Endothelial cell of umbilical vein (primary cell): ENCODE data around the gene SPAG6. TPM values are rescaled to one million over a fixed set of nuclear protein-coding genes. Genes with fewer than 3 reads are reported as not detected.
A peak's percentile ranks its signal among the peaks of the same experiment; 100 is the strongest.

Experiments used
- BruUV-seq: library from RNA; stranded (reverse); fragments of 400-500 nt; replicated peaks from 2 replicates; lab custom pipeline; 2021; lab: Mats Ljungman, UMichigan
- CTCF ChIA-PET: fragments of 300-600, 350-600 bp; sonication (Branson Sonifier 250); formaldehyde crosslinking; loops from one replicate; lab custom pipeline; 2021; ENCODE audit warnings: antibody characterized with exemption, inconsistent platforms; lab: Charles Lee
- POLR2A ChIA-PET: fragments of 300-600, 350-600 bp; sonication (Branson Sonifier 250); formaldehyde crosslinking; loops from one replicate; lab custom pipeline; 2021; ENCODE audit warnings: antibody characterized with exemption, inconsistent platforms; lab: Charles Lee
- DNase-seq: peaks from one replicate; pipeline ENCODE4 v3.0.0-alpha.2; 2011; ENCODE audit warnings: low read depth, low spot score
- FAIRE-seq: peaks from 2 replicates; lab custom pipeline; 2011; peaks lifted over from hg19 to GRCh38; lab: Jason Lieb, UNC
- H2AFZ ChIP-seq: 2 replicates; pipeline ENCODE4 v1.6.0; 2012; ENCODE audit warnings: low read depth, low read length, control low read depth, inconsistent platforms
- H3K27ac ChIP-seq: 2 replicates; pipeline ENCODE4 v1.5.1; 2011; ENCODE audit warnings: low read depth, mild to moderate bottlenecking, control low read depth, low read length, moderate library complexity; ENCODE audit not compliant: insufficient read depth
- H3K27me3 ChIP-seq, 2 experiments: 2 replicates each; pipeline versions ENCODE4 v1.6.0 to v1.6.1; 2011; ENCODE audit warnings: low read length in 2 of 2, mixed read lengths in 1 of 2; ENCODE audit not compliant: control insufficient read depth in 2 of 2, insufficient read depth in 2 of 2
- H3K36me3 ChIP-seq, 2 experiments: 2 replicates in 1 of 2; 3 replicates in 1 of 2; pipeline ENCODE4 v1.5.1; 2011; ENCODE audit warnings: low read length in 2 of 2, mild to moderate bottlenecking in 1 of 2, moderate library complexity in 1 of 2; ENCODE audit not compliant: control insufficient read depth in 2 of 2, insufficient read depth in 2 of 2; ENCODE audit errors: extremely low read depth in 1 of 2
- H3K4me1 ChIP-seq: 3 replicates; pipeline ENCODE4 v1.5.1; 2011; ENCODE audit warnings: mild to moderate bottlenecking, low read length; ENCODE audit not compliant: control insufficient read depth, insufficient read depth; ENCODE audit errors: extremely low read depth
- H3K4me2 ChIP-seq: 2 replicates; pipeline ENCODE4 v1.6.1; 2011; ENCODE audit warnings: low read length, control low read depth, mixed read lengths; ENCODE audit not compliant: insufficient read depth
- H3K4me3 ChIP-seq, 3 experiments: fragments of 200-600 bp in 1 of 3; sonication (generic), shearing (Covaris generic) in 1 of 3; replicated peaks in 1 of 3; 2 replicates each; pipeline ENCODE4 v1.5.1; 2011 to 2016; ENCODE audit warnings: control low read depth in 3 of 3, low read length in 3 of 3, mild to moderate bottlenecking in 2 of 3, inconsistent platforms in 1 of 3, low read depth in 1 of 3, moderate library complexity in 1 of 3; ENCODE audit not compliant: insufficient read depth in 1 of 3
- H3K79me2 ChIP-seq: 2 replicates; pipeline ENCODE4 v1.6.0; 2012; ENCODE audit warnings: low read length, inconsistent platforms; ENCODE audit not compliant: control insufficient read depth, insufficient read depth
- H3K9ac ChIP-seq: replicated peaks from 2 replicates; pipeline ENCODE3; 2011; ENCODE audit warnings: low read length, control low read depth; ENCODE audit not compliant: insufficient read depth; ENCODE audit errors: extremely low read depth
- H3K9me1 ChIP-seq: replicated peaks from 3 replicates; pipeline ENCODE4 v1.6.0; 2011; ENCODE audit warnings: mild to moderate bottlenecking, low read length; ENCODE audit not compliant: control insufficient read depth, insufficient read depth; ENCODE audit errors: extremely low read depth
- H3K9me3 ChIP-seq: replicated peaks from 2 replicates; pipeline ENCODE4 v1.5.1; 2012; ENCODE audit warnings: low read length, inconsistent platforms; ENCODE audit not compliant: control insufficient read depth, insufficient read depth
- H4K20me1 ChIP-seq: replicated peaks from 2 replicates; pipeline ENCODE3; 2011; ENCODE audit warnings: mild to moderate bottlenecking, low read length; ENCODE audit not compliant: control insufficient read depth, insufficient read depth; ENCODE audit errors: extremely low read depth
- EZH2 ChIP-seq: IDR thresholded peaks from 2 replicates; pipeline ENCODE4 v1.6.1; 2012; ENCODE audit warnings: borderline replicate concordance, low read depth, mild to moderate bottlenecking, moderate library complexity, low read length, inconsistent platforms; ENCODE audit not compliant: severe bottlenecking
- POLR2A ChIP-seq: IDR thresholded peaks from 2 replicates; pipeline ENCODE4 v1.6.1; 2012; ENCODE audit warnings: low read depth, mild to moderate bottlenecking, control low read depth, low read length
- POLR2AphosphoS5 ChIP-seq: IDR thresholded peaks from 2 replicates; pipeline ENCODE4 v1.6.1; 2012; ENCODE audit warnings: low read depth, mild to moderate bottlenecking, control low read depth, low read length, moderate library complexity; ENCODE audit not compliant: insufficient read depth
- dilution Hi-C: fragments of 300-500 bp; cut with MboI; formaldehyde crosslinking; loops from one replicate; pipeline ENCODE4 v1.15.0; 2019; ENCODE audit warnings: low sequenced_read_pairs; ENCODE audit not compliant: extremely low pct_ligation_motif_present
- intact Hi-C: fragments of 100-400 bp; cut with micrococcal nuclease; formaldehyde crosslinking; loops from one replicate; pipeline ENCODE4 v1.10.0; 2022
- polyA plus RNA-seq, 4 experiments: library from polyadenylated mRNA; depleted of rRNA in 3 of 4; stranded (reverse) in 3 of 4; unstranded in 1 of 4; fragments of >200 nt; gene quantifications; 2 replicates each; pipeline versions ENCODE4 v1.2.1 to v1.2.3, GENCODE V29; 2011 to 2012; ENCODE audit warnings: missing spikeins in 1 of 4
- total RNA-seq: library from RNA; stranded (reverse); gene quantifications from 2 replicates; pipeline ENCODE4 v1.2.3, GENCODE V29; 2021

SPAG6 gene
- total and polyA plus RNA-seq, 2 donors (not counting 3 experiments of a cell fraction or from before 2014, with no cell fraction given) = not detected

DNA sequence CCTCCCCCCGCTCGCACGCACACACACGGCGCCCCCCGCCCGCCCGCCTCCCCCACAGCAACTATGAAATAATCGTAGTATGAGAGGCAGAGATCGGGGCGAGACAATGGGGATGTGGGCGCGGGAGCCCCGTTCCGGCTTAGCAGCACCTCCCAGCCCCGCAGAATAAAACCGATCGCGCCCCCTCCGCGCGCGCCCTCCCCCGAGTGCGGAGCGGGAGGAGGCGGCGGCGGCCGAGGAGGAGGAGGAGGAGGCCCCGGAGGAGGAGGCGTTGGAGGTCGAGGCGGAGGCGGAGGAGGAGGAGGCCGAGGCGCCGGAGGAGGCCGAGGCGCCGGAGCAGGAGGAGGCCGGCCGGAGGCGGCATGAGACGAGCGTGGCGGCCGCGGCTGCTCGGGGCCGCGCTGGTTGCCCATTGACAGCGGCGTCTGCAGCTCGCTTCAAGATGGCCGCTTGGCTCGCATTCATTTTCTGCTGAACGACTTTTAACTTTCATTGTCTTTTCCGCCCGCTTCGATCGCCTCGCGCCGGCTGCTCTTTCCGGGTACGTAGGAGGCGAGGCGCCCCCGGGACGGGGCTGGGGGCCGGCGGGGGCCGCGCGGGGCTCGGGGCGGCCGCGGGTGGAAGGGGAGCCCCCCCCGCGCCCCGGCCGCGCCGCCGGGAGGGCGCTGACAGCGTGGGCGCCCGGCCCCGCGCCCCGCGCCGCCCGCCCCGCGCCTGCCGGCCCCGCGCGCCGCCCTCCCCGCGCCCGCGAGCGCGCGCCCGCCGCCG, 24.0 kb upstream of the SPAG6 start:
- H3K4me2 ChIP-seq = peak overlapping the region; percentile 5
- POLR2A ChIA-PET = no interaction called here
- intact Hi-C loops = loop anchor here (1.0 to 10.0 kb wide), 3 partner anchors 20 to 797 kb away; partner anchors contain the start of gene SKIDA1

DNA sequence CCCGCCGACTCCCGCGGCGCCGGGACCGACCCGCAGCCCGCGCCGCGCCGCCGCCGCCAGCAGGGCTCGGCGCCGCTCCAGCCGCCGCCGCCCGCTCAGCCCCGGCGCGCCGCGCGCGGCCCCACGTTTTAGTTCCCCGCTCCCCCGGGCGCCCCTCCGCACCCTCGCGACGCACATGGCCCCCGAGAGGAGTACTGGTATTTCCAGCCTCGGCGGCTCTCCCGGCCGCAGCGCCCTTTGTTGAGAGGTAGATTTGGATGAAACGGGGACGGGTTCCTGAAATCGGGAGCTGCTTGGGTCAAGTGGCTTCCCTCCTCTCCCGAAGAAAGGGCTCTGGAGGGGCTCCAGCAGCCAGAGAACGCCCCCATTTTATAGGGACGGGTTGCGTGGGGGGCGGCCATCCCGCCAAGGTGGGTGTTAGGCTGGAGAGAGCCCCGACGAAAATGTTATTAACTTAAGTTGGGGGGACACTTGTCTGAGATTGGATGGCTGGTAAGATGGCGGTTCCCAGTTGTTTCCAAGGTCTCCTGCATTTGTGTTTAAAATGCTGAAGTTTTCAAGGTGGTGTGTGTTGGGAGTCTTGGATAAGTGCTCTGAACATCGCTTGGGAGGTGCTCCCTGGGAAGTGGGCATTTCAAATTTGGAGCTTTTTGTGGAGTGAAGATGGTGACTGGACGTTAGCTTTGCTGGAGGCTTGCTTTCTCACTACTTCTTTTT, 23.2 kb upstream of the SPAG6 start:
- CTCF ChIA-PET = interaction anchor here (1.0 to 1.6 kb wide), 3 partner anchors 18 to 826 kb away, joined by 4 to 7 read pairs (median 6); no protein-coding TSS in a partner anchor
- H3K79me2 ChIP-seq = no peaks in the 10 kb centered on the region
- H4K20me1 ChIP-seq = peaks cover 10% of the 10 kb centered on the region
- peak overlapping the region; percentile 35 for H3K9ac ChIP-seq
- no peak overlapping the region for H3K27ac ChIP-seq
- DNase-seq (peak; percentile 39), FAIRE-seq (no peak)
- peaks cover 28% of the 10 kb centered on the region for H3K4me1 ChIP-seq
- POLR2A ChIA-PET = no interaction called here
- peak overlapping the region; percentile 40 to 96 (median 54) for H3K4me3 ChIP-seq
- no peaks in the 10 kb centered on the region for H3K9me1 ChIP-seq
- TF ChIP-seq EZH2 (peak; percentile 100), POLR2A (no peak)
- intact Hi-C loops = loop anchor here (1.0 to 10.0 kb wide), 3 partner anchors 19 to 797 kb away; partner anchors contain the start of gene SKIDA1
- dilution Hi-C loops = no loop called here
- H3K36me3 ChIP-seq = no peaks in the 10 kb centered on the region
- H3K9me3 ChIP-seq = no peaks in the 10 kb centered on the region
- BruUV-seq = TSS peak; percentile 2
- H3K4me2 ChIP-seq = peak overlapping the region; percentile 35
- no peak overlapping the region for H2AFZ ChIP-seq
- H3K27me3 ChIP-seq = peaks cover 23 to 32% of the 10 kb centered on the region in 2 experiments

More for the DNA sequence above, 24.0 kb upstream of the SPAG6 start:
- BruUV-seq = no TSS peak
- H3K27ac ChIP-seq = no peak overlapping the region
- H3K4me3 ChIP-seq = peak overlapping the region; percentile 60 to 96 (median 81)
- no peaks in the 10 kb centered on the region for H3K36me3 ChIP-seq
- TF ChIP-seq EZH2 (no peak), POLR2AphosphoS5 (peak; percentile 45)
- dilution Hi-C loops = no loop called here
- peak overlapping the region; percentile 59 for H3K9ac ChIP-seq
- peaks cover 31% of the 10 kb centered on the region for H3K4me1 ChIP-seq
- H3K9me1 ChIP-seq = no peaks in the 10 kb centered on the region
- H3K79me2 ChIP-seq = no peaks in the 10 kb centered on the region
- FAIRE-seq (peak; percentile 69), DNase-seq (peak; percentile 67)
- peak overlapping the region; percentile 68 for H2AFZ ChIP-seq
- H4K20me1 ChIP-seq = peaks cover 10% of the 10 kb centered on the region
- H3K27me3 ChIP-seq = peaks cover 23 to 32% of the 10 kb centered on the region in 2 experiments
- CTCF ChIA-PET = interaction anchor here (1.0 to 1.6 kb wide), 3 partner anchors 19 to 825 kb away, joined by 4 to 7 read pairs (median 6); no protein-coding TSS in a partner anchor
- H3K9me3 ChIP-seq = no peaks in the 10 kb centered on the region
